IPS DF 4.7 (cell line): Measurements from ENCODE around the gene TM9SF1.

Experiments used
- DNase-seq: peaks from one replicate; pipeline ENCODE4 v3.0.0-alpha.2; 2013; ENCODE audit warnings: low spot score; ENCODE audit errors: extremely low read depth

TM9SF1 gene

DNA sequence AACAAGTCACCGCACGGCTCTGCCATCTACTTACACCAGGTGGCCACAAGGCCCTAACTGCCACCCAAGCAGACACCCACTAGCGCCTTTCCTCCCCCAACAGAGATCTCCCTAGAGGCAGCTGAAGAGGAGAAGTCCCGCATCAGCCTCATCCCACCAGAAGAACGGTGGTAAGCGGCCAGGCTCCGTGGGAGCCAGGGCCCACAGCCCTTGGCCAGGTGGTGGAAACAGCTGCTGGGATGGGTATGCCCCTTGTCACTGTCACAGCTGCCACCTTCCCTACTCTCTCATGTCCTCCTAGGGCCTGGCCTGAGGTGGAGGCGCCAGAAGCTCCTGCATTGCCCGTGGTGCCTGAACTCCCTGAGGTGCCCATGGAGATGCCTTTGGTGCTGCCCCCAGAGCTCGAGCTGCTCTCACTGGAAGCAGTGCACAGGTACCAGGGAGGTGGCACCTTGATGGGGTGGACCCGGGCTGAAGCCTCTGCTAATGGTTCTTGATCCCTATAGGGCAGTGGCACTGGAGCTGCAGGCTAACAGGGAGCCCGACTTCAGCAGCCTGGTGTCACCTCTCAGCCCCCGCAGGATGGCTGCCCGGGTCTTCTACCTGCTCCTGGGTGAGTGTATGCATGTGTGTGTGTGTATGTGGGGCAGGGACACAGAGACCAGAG, 15.8 kb downstream of the TM9SF1 start:
- no peak for DNase-seq

DNA sequence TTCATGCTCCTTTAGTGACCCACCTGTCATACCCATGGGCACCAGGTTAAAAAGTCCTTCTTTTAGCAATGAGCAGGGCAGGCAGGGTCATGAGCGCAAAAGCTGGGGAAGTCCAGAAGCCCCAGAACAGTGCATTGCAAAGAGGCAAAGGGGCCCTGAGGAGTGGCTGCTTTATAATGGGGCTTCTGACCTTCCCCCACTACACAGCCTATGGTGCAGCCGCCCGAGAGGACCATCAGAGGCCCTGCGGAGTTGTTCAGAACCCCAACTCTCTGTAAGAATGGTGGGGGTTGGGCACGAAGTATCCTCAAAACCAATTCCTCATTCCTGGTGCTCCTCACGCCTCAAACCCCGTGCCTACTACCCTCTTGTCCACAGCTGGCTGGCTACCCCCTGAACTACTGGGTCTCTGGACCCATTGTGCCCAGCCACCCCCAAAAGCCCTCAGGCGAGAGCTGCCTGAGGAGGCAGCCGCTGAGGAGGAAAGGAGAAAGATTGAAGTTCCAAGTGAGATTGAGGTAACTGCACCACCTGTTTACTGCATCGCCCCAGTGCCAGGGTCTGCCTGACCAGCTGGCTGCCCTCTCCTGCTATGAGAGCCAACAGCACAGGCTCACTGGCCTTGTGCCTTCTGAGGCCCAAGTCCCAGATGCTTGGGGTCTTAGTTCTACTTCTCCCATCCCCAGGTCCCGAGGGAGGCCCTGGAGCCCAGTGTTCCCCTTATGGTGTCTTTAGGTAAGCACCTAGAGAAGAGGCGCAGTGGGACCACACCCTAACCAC, 16.7 kb downstream of the TM9SF1 start:
- no peak for DNase-seq

DNA sequence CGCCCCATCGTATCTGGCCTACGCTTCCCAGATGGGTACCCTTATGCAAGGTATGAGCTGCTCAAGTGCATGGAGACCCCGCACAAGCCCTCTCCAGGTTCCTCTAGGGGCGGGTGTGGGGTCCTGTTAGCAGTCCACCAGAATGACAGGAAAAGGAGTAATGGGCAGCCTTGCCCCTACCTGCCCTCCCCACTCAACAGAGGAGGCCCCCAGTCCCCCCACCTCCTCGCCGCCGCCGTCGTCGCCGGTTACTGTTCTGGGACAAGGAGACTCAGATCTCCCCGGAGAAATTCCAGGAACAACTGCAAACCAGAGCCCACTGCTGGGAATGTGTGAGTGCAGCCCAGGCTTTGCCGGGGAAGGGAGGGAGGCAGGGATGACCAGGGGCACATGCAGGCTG, 17.4 kb downstream of the TM9SF1 start:
- DNase-seq = no peak

DNA sequence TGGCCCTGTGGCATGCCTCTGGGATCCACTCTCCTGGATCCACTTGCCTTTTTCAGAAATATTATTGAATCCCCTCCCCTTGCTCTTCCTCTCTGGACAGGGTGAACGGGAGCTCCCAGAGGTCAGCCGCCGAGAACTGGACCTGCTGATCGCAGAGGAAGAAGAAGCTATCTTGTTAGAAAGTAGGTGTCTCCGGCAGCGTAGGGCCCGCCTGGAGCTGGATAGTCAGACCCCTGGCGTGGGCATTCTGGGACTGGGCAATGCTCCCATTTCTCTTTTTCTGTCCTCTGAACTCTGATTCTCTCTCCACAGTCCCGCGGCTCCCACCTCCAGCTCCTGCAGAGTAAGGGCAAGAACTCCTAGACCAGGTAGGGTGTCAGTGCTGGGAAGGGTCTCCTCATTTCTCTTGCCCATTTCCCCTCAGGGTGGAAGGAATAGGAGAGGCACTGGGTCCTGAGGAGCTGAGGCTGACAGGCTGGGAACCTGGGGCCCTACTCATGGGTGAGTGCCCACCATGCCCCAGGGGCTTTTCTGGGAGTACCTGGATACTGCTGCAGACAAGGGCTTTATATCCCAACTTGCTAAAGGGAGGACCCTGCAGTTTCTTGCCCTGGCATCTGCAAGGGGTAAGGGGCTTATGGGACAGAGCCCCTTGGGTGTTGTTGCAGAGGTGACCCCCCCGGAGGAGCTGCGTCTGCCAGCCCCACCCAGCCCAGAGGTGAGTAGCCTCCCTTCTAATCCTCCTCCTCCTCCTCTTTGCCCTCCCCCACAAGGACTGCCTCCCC, 18.0 kb downstream of the TM9SF1 start:
- no peak for DNase-seq

DNA sequence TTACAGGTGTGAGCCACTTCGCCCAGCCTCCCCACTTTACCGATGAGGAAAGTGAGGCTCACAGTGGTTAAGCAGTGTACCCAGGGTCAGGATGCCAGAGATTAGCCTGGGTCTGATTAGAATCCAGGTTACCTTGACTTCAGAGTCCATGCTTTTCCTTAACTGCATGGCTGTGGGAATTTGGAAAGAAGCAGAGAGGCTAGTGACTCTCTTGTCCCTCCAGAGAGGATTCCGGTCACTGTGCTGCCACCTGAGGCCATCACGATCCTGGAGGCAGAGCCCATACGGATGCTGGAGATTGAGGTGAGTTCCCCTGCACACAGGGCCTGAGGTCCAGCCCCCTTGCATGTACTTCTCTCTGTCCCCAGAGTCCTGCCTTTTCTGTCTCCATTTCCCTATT, 18.6 kb downstream of the TM9SF1 start:
- no peak for DNase-seq

DNA sequence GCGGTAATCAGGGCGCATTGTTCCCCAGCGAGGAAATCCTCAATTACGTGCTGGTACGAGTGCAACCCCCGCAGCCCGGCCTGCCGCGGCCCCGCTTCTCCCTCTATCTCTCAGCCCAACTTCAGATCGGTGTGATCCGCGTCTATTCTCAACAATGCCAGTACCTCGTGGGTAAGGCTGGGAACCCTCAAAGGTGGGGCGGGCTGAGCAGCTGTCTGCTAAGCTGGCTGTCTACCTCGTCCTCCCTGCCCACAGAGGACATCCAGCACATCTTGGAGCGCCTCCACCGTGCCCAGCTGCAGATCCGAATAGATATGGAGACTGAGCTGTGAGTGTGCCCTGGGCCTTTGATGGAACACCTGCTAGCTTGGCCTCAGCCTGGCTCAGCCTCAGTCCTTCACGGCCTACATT, 22.4 kb downstream of the TM9SF1 start:
- DNase-seq = no peak

DNA sequence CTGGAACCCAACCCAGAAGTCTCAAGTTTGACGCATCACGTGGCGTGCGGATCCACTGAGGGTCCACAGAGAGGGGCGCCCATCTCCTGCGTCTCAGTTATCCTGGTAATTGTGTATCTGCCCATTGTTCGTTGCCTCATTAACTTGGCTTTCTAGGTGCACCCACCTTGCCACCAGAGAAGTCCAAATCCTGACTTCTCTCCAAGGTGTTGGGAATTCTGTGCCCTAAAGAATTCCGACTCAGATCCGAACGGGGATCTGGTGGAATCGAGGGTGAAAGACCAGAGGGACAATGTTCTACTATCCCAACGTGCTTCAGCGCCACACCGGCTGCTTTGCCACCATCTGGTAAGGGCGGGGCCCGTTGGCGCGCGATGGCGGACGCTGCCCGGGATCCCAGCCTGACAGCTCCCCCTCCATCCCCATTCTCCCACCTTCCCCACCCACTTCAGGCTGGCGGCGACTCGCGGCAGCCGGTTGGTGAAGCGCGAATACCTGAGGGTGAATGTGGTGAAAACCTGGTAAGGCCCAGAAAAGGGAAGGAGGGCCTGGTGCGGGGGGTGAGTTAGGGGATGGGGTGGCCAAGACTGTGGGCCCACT, 22.9 kb downstream of the TM9SF1 start:
- no peak for DNase-seq

DNA sequence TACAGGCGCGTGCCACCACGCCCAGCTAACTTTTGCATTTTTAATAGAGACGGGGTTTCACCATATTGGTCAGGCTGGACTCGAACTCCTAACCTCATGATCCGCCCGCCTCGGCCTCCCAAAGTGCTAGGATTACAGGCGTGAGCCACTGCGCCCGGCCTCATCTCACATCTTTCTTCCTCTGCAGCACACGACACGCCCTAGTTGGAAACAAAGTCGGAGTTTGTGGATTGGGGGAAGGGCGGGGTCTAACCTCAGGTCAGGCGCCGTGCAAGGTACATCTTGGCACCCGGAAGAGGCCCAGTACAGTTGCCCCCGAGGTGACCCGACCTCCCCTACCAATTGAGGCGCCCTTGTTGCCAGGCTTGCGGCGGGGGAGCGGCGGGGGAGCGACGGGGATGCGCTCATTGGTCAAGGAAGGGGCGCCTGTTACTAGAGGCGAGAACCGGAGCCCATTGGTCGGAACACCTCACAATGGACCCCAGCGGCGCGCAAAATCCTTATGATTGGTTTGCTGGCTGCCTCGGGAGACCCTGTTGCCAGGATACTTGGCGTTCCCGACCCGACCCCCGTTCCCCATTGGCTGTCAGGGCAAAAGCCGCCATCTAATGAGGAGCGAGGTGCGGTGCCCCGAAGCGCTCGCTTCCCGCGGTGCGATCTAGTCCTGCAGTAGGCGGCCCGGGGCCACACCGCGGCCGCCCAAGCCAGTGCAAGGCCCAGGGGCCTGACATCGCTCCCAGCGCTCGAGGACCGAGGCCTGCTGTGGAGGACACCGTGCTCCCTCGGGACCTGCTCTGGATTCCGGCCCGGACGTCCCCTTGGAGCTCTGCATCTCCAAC, 23.6 kb downstream of the TM9SF1 start, which contains the start of gene REC8:
Gene REC8 (plus strand): TSS at position 659 of the 839 bp plus-strand sequence. CDS start 473 bp downstream, outside the sequence.
- DNase-seq = no peak

DNA sequence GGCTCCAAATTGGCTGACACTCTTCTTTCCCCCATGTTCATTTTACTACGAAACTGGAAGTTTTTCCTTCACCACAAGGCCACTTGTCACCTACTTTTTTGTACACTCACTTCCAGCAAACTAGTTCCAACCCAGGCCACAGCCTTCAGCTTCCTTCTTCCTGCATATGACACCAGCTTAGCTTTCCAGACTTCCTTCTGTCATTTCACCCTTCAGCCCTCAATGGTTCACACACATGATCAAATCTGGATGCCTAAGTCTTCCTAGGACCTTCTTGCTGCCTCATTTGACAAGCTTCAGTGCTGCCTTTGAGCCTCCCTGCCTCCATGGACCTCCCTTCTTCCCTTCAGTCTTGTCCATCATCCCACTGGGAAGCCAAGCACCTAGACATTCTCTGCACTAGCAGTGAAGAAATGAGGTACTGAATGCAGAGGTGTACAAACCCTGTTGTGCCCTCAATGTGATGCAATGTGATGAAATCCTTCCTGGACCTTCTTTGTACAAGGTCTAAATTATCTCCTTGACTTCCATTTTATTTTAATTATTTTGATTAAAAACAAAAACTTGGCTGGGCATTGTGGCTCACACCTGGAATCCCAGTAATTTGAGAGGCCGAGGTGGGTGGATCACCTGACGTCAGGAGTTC, 27.6 kb downstream of the TM9SF1 start:
- DNase-seq = no peak

DNA sequence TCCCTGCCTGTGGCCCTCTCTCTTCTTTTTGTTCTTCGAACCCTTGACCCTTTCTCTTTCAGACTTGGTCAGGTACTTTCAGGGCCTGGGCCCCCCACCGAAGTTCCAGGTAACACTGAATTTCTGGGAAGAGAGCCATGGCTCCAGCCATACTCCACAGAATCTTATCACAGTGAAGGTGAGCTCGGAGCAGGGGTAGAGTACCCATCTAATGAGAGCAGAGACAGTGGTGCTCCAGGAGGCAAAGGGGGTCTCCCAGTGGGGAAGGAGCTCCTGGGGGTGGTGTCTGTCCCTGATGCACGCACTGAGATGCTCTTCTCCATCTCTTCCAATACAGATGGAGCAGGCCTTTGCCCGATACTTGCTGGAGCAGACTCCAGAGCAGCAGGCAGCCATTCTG, 29.5 kb downstream of the TM9SF1 start:
- no peak for DNase-seq

DNA sequence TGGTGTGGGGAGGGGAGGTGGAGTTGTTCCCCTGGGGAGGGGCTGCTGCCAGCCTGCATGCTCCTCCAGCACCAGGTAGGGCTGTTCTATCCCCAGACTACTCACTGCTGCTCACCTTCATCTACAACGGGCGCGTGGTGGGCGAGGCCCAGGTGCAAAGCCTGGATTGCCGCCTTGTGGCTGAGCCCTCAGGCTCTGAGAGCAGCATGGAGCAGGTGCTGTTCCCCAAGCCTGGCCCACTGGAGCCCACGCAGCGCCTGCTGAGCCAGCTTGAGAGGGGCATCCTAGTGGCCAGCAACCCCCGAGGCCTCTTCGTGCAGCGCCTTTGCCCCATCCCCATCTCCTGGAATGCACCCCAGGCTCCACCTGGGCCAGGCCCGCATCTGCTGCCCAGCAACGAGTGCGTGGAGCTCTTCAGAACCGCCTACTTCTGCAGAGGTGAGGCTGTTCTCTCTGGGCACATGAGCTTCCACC, 30.7 kb downstream of the TM9SF1 start:
- no peak for DNase-seq

DNA sequence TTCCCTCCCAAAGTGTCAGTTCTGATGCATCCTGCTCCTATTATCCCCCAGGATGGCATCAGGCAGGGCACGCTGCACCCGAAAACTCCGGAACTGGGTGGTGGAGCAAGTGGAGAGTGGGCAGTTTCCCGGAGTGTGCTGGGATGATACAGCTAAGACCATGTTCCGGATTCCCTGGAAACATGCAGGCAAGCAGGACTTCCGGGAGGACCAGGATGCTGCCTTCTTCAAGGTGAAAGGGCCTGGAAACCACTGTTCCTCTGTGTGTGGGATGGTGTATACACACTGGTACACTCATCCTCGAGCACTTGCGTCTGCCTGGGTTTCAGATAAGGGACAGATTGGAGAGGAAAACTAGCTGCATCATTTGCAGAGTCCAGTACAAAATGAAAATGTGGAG, 33.1 kb downstream of the TM9SF1 start:
- no peak for DNase-seq

DNA sequence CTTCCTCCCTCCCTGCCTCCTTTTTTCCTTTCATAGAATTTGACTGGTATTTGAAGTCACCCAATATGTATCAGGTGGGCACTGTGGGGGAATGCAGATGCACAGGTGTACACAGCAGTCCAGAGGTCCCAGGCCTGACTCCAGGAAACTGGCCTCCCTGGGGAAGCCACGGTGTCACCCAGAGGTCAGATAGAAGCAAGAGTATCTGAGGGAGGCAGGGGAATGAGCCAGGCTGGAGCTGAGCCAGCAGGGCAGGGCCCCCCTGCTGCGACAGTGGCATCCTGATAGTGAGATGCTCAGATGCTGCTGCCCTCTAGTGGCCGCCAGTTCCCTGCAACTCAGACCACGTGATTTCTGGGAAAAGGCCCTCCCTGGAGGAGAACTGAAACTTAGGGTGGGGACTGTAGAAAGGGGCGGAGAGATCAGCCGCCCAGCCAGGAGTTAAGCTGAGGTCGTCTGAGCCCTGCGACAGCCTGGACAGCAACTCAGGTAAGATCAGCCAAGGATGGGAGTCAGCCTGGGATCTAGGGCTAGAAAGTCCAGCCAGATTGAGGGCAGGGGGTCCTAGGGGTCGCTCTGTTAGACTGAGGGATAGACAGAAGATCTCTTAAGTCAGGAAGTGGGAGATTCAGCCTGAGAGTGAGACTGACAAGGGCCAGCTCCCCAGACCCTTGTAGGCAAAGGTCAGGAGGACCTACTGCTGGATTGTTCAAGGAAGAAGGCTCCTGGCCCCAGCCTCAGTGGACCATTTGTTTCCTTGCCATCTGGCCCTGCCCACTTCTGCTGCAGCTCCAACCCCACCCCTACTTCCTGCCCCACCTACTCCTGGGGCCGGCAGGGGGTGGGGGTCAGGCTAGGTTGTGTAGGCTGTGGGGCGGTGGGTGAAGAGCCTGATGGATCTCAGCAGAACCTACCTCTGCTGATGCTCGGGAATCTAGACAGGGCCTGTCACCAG, 34.1 kb downstream of the TM9SF1 start, which contains the start of gene IRF9:
Gene IRF9 (plus strand): TSS at position 416 of the 955 bp plus-strand sequence. CDS start 880 bp downstream, outside the sequence.
- DNase-seq = peak; percentile 92

DNA sequence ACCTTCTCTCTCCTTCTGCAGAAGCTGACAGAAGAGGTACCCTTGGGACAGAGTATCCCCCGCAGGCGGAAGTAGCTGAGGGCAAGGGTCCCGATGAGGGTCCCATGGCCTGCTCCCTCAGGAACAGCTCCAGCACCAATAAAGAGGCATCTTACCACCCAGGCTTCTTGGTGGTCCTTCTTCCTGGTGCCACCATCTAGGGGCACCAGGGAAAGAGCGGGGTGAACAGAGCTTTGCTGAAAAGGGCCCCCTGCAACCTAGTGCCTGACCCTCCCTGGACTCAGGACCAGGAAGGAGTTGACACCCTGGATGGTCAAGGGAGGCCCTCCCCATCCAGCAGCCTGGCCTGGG, 34.8 kb downstream of the TM9SF1 start:
- DNase-seq = no peak

DNA sequence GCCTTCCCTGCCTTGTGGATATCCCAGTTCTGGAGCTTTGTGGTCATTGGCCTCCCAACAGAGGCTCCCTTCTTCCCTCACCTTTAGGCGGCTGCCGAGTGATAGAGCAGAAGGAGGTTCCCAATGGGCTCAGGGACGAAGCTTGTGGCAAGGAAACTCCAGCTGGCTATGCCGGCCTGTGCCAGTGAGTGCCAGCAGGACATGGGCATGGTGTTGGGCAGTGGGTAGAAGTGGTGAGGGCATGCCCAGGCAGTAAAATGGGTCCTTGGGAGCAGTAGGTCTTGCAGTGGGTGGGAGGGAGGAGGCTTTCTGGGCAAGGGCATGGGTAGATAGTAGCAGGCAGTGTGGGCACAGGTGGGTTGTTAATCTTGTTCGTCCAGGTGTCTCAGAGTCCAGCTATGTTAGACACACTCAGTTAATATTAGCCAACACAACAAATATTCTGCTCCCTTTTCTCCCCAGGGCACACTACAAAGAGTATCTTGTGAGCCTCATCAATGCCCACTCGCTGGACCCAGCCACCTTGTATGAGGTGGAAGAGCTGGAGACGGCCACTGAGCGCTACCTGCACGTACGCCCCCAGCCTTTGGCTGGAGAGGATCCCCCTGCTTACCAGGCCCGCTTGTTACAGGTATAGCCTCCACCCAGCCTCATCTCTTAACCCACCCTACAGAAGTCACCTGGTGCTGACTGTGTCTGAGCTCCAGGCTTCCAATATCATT, 35.3 kb downstream of the TM9SF1 start:
- DNase-seq = no peak

DNA sequence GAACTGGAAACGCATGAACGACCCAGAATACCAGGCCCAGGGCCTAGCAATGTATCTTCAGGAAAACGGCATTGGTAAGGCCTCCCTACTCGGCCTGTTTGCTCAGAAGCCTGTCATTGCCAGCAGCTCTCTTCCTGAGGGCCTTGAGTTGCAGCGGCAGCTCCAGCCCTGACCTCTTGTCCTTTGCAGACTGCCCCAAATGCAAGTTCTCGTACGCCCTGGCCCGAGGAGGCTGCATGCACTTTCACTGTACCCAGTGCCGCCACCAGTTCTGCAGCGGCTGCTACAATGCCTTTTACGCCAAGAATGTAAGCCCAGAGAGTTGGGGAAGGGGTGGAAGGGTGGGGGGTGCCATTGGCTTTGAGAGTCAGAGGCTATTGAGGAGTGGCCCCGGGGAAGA, 37.9 kb downstream of the TM9SF1 start:
- no peak for DNase-seq

DNA sequence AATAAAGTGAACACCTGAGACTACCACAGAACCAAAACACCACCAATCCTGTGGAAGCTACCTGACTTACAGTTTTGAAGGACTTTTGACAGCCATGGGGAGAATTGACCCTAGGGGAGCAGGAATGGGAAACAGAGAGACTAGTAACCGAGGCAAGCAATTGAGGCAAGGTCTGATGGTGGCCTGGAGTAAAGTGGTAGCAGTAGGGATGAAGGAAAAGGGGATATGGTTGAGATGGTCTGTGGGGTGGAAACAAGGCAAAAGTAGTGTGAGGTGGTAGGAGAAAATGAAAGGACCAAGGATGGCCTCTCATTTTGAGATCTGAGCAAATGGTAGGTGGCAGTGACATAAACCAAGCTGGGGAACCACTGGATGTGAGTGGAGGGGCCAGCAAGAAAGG, 38.4 kb downstream of the TM9SF1 start:
- no peak for DNase-seq

DNA sequence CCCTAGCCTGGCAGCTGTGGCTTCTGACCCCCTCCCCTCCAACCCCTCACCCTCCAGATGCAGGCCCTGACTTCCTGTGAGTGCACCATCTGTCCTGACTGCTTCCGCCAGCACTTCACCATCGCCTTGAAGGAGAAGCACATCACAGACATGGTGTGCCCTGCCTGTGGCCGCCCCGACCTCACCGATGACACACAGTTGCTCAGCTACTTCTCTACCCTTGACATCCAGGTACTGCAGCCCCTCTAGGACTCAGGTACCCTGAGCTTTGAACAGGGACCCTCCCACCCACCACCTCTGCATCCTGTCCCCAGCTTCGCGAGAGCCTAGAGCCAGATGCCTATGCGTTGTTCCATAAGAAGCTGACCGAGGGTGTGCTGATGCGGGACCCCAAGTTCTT, 40.1 kb downstream of the TM9SF1 start:
- DNase-seq = no peak
